Chondrocyte (in vitro differentiated cells): ENCODE results near the gene SLC35D2. TPM values are rescaled to one million over a fixed set of nuclear protein-coding genes. Genes with fewer than 3 reads are reported as not detected.

Experiments
- DNase-seq: peaks from one replicate; pipeline ENCODE4 v3.0.0; 2021; ENCODE audit warnings: mixed read lengths, low spot score
- H3K27ac Mint-ChIP-seq: one replicate; pipeline ENCODE4 v1.8.0; 2021; ENCODE audit warnings: mild to moderate bottlenecking, moderate library complexity, mixed read lengths; ENCODE audit not compliant: unreplicated experiment
- H3K27me3 Mint-ChIP-seq: 2 replicates; pipeline ENCODE4 v1.8.0; 2021; ENCODE audit warnings: low read depth, mixed read lengths
- H3K36me3 Mint-ChIP-seq: 2 replicates; pipeline ENCODE4 v1.8.0; 2021; ENCODE audit warnings: low read depth, mixed read lengths
- H3K4me1 Mint-ChIP-seq: 2 replicates; pipeline ENCODE4 v1.8.0; 2021; ENCODE audit warnings: low read depth, mild to moderate bottlenecking, mixed read lengths
- H3K4me3 Mint-ChIP-seq: one replicate; pipeline ENCODE4 v1.8.0; 2021; ENCODE audit warnings: mild to moderate bottlenecking, moderate library complexity, mixed read lengths; ENCODE audit not compliant: unreplicated experiment
- H3K9me3 Mint-ChIP-seq: 2 replicates; pipeline ENCODE4 v1.8.0; 2021; ENCODE audit warnings: low read depth, mixed read lengths
- total RNA-seq: library from RNA; stranded (reverse); gene quantifications from 3 replicates; pipeline ENCODE4 v1.2.1, GENCODE V29; 2021
- TF ChIP-seq, protein P1 (sequence below): fragments of 200-600 bp; sonication (generic); IDR thresholded peaks from 2 replicates; pipeline ENCODE4 v1.5.0; 2021; ENCODE audit warnings: antibody characterized with exemption, mild to moderate bottlenecking, moderate library complexity

SLC35D2 gene
- total RNA-seq, 1 donor from 2014 or later, result 13.0 TPM

GRCh38 chr9:96391021-96391765, 7.7 kb upstream of the SLC35D2 start:
- Mint-ChIP-seq H3K36me3 (no peaks in the 10 kb centered on the region), H3K27ac (no peak overlapping the region), H3K9me3 (no peaks in the 10 kb centered on the region), H3K4me1 (peaks cover 2% of the 10 kb centered on the region), H3K4me3 (no peak overlapping the region), H3K27me3 (no peaks in the 10 kb centered on the region)
- TF ChIP-seq, protein P1, sequence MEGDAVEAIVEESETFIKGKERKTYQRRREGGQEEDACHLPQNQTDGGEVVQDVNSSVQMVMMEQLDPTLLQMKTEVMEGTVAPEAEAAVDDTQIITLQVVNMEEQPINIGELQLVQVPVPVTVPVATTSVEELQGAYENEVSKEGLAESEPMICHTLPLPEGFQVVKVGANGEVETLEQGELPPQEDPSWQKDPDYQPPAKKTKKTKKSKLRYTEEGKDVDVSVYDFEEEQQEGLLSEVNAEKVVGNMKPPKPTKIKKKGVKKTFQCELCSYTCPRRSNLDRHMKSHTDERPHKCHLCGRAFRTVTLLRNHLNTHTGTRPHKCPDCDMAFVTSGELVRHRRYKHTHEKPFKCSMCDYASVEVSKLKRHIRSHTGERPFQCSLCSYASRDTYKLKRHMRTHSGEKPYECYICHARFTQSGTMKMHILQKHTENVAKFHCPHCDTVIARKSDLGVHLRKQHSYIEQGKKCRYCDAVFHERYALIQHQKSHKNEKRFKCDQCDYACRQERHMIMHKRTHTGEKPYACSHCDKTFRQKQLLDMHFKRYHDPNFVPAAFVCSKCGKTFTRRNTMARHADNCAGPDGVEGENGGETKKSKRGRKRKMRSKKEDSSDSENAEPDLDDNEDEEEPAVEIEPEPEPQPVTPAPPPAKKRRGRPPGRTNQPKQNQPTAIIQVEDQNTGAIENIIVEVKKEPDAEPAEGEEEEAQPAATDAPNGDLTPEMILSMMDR, result no peak
- DNase-seq, result no peak

DNA sequence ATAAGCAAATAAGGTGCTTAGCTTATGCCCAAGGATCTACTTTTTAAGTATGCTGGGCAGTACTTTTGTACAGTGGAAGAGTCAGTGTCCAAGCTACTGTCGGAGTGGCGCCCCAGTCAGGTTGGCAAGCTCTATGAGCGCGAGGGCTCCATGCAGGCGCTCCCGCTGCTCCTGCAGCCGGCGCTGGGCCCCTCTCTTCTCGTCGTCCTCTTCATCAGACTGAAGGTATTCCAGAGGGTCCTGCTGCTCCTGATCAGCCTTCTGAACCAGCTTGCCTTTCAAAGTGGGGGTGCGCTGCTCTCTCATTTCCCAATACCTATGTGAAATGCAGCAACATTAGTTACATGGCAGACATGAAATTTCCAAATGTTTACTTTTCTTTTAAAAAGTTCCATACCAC, 4.6 kb upstream of the SLC35D2 start:
- Mint-ChIP-seq H3K27ac (no peak overlapping the region), H3K36me3 (no peaks in the 10 kb centered on the region), H3K9me3 (no peaks in the 10 kb centered on the region), H3K4me1 (peaks cover 9% of the 10 kb centered on the region), H3K27me3 (no peaks in the 10 kb centered on the region), H3K4me3 (no peak overlapping the region)
- DNase-seq, result no peak
- TF ChIP-seq, protein P1, result no peak

- DNase-seq, result no peak
- H3K27me3 Mint-ChIP-seq, result no peaks in the 10 kb centered on the region
Observed at GRCh38 chr9:96386157-96386556, 2.6 kb upstream of the SLC35D2 start.

DNA sequence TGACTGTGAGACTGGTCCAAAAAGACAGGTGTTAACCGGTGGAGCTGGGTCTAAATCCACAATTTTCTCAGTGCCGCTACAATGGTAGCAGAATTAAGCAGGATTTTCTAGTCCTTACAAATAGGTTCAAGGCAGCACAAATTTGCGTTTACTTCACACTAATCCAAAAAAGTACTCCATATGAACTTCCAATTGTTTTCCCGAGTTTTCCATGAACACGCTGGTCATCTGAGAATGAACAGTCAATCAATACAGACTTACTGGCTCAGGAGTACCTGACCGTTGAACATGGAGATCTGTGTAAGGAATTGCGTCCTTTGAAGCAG, 709 bp downstream of the SLC35D2 start:
- H3K36me3 Mint-ChIP-seq, result peaks cover 4% of the 10 kb centered on the region
- H3K4me3 Mint-ChIP-seq, result peak overlapping the region; percentile 76
- no peaks in the 10 kb centered on the region for H3K9me3 Mint-ChIP-seq
- TF ChIP-seq, protein P1, result no peak
- H3K4me1 Mint-ChIP-seq, result peaks cover 41% of the 10 kb centered on the region
- DNase-seq, result no peak
- peak overlapping the region; percentile 64 for H3K27ac Mint-ChIP-seq
- H3K27me3 Mint-ChIP-seq, result no peaks in the 10 kb centered on the region

More at GRCh38 chr9:96386157-96386556, 2.6 kb upstream of the SLC35D2 start:
- H3K4me1 Mint-ChIP-seq, result peaks cover 23% of the 10 kb centered on the region
- TF ChIP-seq, protein P1, result no peak
- no peak overlapping the region for H3K27ac Mint-ChIP-seq
- H3K9me3 Mint-ChIP-seq, result no peaks in the 10 kb centered on the region
- H3K4me3 Mint-ChIP-seq, result no peak overlapping the region
- no peaks in the 10 kb centered on the region for H3K36me3 Mint-ChIP-seq

DNA sequence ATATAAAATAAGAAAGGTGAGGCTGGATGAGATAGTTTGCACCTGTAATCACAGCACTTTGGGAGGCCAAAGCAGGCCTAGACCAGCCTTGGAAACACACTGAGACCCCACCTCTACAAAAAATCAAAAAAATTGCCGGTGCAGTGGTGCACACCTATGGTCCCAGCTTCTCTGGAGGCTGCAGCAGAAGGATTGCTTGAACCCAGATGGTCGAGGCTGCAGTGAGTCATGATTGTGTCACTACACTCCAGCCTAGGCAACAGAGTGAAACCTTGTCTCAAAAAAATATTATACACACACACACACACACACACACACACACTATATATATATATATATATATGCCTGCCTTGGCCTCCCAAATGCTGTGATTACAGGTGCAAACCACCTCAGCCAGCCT, 1.3 kb downstream of the SLC35D2 start:
- no peak for DNase-seq
- H3K36me3 Mint-ChIP-seq, result peaks cover 4% of the 10 kb centered on the region
- TF ChIP-seq, protein P1, result no peak
- no peak overlapping the region for H3K27ac Mint-ChIP-seq
- H3K27me3 Mint-ChIP-seq, result no peaks in the 10 kb centered on the region
- H3K9me3 Mint-ChIP-seq, result no peaks in the 10 kb centered on the region
- H3K4me1 Mint-ChIP-seq, result peaks cover 47% of the 10 kb centered on the region
- no peak overlapping the region for H3K4me3 Mint-ChIP-seq
